ENCODE measurements around the gene CDH12.
"Not testable (repeated sequence)": the region's sequence is repeated elsewhere in the genome, so short reads cannot be mapped to it uniquely, and the experiment has no call there.

Gene CDH12

DNA sequence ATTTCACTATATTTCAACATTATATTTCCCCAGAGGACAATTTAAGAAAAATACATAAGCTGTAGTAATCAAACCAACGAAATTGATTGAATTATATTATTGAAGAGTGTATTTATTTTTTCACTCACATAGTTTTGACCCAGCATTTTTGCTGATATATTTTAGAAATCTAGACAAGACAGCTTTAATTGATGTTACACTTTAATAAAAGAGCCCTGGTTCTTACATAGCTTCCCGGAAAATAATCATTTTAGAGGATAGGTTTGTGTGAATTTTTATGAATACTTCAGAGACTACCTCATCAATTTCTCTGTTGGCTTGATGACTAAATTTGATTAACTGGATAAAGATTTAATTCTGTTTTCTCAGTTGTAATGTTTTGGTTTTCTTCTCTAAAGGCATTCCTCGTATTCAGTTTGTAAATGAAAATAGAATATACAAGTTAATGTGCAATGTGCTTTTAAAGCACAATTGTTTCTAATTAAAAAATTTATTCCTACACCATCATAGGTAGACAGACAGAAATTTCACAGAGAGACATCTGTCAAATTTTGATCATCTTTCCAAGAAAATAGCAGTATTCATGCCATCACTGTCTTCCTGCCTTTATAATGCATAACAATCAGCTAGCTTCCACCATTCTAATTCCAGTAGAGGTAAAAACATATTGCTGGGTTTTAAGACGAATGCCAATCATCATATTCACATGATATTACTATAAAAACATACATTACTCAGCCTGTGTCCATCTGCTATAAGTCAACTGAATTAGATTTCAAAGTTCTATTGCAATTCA is 441.4 kb downstream of the CDH12 start:
- no peak for DNase-seq

GRCh38 chr5:22391956-22392355 is 461.2 kb downstream of the CDH12 start:
- no peak for DNase-seq

- no peak for DNase-seq
These were observed 462.3 kb downstream of the CDH12 start for GRCh38 chr5:22390888-22391287.

- no peak for DNase-seq
These were observed 480.1 kb downstream of the CDH12 start for GRCh38 chr5:22372826-22373660.

DNA sequence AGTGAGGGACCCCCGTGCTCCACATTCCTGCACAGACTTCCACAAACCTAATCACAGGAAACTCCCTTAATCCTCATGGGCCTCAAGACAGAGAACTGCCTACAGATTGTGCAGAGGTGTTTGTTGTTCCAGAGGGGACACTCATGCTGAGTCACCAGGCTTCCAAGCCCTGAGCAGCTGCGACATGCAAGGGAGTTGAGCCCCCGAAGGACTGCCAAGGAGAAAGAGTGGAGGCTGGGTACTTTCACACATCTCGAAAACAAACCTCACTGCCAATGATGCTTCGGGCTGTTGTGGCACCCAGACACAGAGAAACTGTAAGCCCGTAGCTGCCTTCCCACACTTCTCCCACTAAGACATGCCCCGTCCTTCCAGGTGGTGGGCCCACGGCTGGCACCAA is 480.8 kb downstream of the CDH12 start:
- no peak for DNase-seq

DNA sequence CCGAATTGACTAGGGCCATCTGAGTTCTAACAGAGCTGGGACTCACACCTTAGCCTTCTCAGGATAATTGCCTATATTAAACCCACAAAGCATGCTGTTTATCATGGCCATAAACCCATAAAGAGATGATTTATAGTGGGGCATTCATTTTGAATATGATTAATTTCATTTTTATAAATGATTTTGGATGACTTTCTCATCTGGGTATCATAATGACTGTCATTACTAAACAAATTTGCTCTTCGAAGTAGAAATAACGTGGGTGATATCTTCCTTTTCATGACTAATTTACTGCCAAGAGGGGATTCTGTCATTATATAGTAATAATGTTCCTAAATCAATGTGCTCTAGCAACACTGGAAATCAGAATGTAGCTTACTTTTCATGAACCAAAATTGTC is 498.2 kb downstream of the CDH12 start:
- no peak for DNase-seq

DNA sequence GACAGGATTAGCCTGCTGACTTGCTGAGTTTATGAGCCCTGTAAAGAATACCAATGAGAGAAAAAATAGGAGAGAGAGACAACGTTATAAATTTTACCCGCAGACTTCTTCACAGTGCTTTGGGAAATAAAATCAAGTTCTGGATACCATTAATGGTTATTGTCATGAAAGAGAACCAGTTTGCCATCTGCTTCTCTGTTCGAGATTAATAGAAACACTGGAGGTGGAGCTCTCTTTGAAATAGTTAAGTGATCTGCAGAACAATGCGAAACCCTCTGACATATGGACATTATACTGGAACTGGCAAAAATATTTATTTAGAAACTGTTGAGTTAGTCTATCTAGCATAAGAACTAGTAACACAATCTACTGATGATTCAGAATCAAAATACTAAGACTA is 500.7 kb downstream of the CDH12 start:
- DNase-seq = no peak

- DNase-seq = no peak
These were observed 502.0 kb downstream of the CDH12 start for GRCh38 chr5:22351178-22351577.

- DNase-seq = no peak
These were observed 505.1 kb downstream of the CDH12 start for GRCh38 chr5:22348027-22348426.

DNA sequence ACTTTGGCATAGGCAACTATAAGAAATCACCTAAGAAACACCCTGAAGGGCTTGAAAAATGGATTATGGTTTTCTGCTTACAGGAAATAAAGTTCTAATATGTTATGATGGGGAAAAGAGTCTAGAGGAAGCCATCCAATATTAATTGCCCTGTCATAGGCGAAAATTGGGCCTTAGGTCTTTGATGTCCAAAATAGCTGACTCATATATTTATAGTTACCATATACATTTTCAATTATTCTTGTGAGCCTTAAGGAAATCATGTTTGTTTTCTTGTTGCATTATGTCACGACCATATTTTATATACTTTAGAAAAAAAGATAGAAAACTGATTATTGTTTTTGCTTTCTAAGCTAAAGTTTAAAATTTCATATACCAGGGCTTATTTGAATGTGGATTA is 509.1 kb downstream of the CDH12 start:
- DNase-seq = no peak

DNA sequence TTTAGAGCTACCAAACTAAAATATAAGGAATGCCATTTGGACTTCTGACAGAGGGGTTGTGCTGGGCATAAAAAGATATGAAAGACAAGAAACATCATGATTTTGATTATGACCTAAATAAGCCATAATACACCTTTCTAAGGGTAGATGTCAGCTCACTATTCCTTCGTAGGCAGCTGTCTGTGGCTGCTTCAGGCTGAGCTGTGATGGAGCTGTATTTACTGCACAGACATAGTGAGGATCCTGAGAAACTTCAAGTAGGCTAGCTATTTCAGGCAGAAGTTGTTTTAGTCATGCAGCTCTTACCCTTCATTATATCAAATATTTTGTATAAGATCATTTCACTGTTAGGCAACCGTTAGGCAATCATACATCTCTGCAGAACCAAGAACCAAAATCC is 511.7 kb downstream of the CDH12 start:
- DNase-seq = no peak

DNA sequence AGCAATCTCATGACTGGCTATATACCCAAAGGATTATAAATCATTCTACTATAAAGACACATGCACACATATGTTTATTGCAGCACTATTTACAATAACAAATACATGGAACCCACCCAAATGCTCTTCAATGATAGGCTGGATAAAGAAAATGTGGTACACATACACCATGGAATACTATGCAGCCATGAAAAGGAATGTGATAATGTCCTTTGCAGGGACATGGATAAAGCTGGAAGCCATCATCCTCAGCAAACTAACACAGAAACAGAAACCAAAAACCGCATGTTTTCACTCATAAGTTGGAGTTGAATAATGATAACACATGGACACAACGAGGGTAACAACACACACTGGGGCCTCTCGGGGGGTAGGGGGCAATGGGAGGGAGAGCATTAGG is 520.2 kb downstream of the CDH12 start:
- DNase-seq = not testable (repeated sequence)

GRCh38 chr5:22329683-22330082 is 523.5 kb downstream of the CDH12 start:
- DNase-seq = no peak

DNA sequence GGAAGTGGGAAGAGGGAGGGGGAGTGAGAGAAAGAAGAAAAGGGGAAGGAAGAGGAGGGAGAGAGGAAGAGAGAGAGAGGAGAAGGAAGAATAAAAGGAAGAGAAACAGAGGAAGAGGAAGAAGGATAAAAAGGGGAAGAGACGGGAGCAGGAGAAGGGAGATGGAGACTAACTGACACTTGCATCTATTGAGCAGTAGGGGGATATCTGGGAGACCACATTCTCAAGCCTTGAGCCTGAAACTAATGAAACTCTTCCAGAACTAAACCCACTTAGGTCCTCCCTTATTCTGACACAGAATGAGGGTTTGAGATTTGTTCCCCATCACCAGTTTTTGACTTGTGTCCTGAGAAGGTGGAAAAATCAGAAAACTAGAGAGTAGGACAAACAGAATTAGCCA is 533.3 kb downstream of the CDH12 start:
- DNase-seq = no peak

DNA sequence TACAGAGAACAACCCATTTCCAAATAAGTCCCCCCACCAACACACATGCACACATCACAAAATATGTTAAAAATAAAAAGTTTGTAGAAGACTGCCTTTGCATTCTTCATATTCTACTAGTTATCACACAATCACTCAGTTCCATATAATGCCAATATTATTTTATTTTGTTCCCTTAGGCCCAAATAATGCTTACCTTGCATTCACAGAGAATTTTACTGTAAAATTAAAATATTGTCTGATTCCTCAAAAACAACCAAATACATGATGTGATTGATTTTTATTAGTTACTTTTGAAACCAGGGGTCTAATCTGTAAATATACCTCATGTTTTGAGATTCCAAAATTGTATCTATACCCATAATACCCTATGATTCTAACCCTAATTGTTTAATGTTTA is 536.9 kb downstream of the CDH12 start:
- DNase-seq = no peak

DNA sequence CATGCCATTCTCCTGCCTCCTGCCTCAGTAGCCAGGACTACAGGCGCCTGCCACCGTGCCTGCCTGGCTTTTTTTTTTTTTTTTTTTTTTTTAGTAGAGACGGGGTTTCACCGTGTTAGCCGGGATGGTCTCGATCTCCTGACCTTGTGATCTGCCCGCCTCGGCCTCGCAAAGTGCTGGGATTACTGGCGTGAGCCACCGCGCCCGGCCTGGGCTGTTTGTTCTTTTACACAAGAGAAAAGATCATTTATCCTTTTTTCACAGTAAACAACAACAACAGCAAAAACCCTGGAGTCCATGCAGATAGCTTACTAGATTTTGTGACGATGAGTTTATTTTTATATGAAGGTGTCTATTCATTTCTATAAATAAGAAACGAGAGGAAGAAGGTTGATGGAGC is 538.1 kb downstream of the CDH12 start:
- not testable (repeated sequence) for DNase-seq

GRCh38 chr5:22314548-22314947 is 538.6 kb downstream of the CDH12 start:
- no peak for DNase-seq

GRCh38 chr5:22306011-22306410 is 547.1 kb downstream of the CDH12 start:
- no peak for DNase-seq

- DNase-seq = no peak
These were observed 557.3 kb downstream of the CDH12 start for GRCh38 chr5:22295832-22296231.

DNA sequence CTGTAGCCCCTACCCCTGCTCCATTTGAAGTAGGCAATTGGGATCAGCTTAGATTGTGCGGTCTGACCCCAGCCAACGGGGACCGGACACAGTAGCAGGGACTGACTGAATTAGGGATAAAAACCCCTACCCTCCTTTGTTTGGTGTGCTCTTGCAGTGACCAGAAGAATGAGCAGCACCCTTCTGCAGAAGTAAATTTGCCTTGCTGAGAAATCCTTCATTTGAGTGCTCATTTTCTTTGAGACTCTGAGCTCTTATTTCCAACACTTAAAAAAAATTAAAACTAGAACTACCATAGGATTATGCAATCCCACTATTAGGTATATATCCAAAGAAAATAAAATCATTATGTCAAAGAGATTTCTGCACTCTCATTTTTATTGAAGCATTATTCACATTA is 560.0 kb downstream of the CDH12 start:
- no peak for DNase-seq

DNA sequence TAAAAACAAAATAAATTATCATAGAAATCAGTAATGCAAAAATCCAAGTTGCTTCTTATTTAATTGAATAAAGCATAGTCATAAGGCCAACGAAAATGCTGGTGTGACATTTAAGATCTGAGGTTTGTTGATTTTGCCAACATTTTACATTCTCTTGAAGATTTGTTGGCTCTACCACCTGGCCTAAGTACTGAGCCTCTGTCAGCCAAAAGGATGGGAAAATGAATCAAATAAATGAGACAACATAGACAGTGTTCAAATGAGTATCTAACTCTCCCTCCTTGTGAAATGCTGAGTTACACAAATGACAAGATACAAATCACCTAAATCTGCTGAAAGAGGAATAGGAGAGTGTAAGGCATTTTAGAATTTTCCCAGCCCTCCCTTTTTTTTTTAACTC is 575.0 kb downstream of the CDH12 start:
- DNase-seq = no peak

GRCh38 chr5:22277006-22277405 is 576.1 kb downstream of the CDH12 start:
- DNase-seq = no peak

DNA sequence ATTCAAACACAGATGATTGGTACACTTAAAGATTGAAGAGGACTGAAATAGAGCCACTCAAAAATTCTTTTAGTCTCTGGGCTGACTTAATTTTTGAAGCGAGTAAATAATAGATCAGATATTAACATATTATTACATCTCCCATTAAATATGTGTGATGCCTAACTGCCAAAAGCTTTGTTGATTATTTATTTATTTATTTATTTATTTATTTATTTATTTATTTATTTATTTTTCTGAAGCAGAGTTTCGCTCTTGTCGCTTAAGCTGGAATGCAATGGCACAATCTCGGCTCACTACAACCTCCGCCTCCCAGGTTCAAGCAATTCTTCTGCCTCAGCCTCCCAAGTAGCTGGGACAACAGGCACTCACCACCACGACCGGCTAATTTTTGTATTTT is 587.3 kb downstream of the CDH12 start:
- not testable (repeated sequence) for DNase-seq

DNA sequence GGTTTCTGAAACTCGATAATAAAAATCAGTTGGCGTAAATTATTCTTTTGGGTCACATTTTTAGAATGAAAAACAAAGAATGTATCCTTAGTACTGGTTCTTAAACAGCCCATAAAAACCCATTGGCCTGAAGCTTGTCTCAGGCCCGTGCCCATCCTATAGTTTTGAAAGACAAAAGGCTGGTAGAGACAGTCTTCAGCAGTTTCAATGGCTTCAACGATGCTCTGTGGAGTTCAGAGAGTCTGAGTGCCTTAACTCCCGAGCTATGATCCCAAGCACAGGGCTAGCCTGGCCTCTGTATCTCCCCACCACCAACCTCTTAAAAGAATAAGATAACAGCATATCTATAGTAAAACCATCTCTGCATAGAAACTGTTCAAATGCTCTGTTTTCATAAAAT is 595.0 kb downstream of the CDH12 start:
- no peak for DNase-seq

All from activated CD8-positive, alpha-beta memory T cell treated with anti-CD3 and anti-CD28 coated beads, Interleukin-2, amount 50 U/mL, for 48 hours (primary cell).